Hepatocyte (in vitro differentiated cells): Measurements from ENCODE around the gene SKAP2. TPM values are rescaled to one million over a fixed set of nuclear protein-coding genes. Genes with fewer than 3 reads are reported as not detected.

Experiments
- DNase-seq: peaks from one replicate; pipeline ENCODE4 v3.0.0-alpha.2; 2016; ENCODE audit warnings: low spot score
- H2AFZ ChIP-seq: fragments of 200-600 bp; sonication (generic); 2 replicates; pipeline ENCODE4 v1.6.0; 2016; ENCODE audit warnings: antibody characterized with exemption, mild to moderate bottlenecking
- H3K27ac ChIP-seq: fragments of 200-600 bp; sonication (generic); 2 replicates; pipeline ENCODE4 v1.5.1; 2016; ENCODE audit warnings: mild to moderate bottlenecking
- H3K27me3 ChIP-seq: fragments of 200-600 bp; sonication (generic); 2 replicates; pipeline ENCODE4 v1.6.1; 2016
- H3K36me3 ChIP-seq: fragments of 200-600 bp; sonication (generic); replicated peaks from 2 replicates; pipeline ENCODE4 v1.5.1; 2016; ENCODE audit warnings: low read depth; ENCODE audit not compliant: insufficient read depth
- H3K4me1 ChIP-seq: fragments of 200-600 bp; sonication (generic); 2 replicates; pipeline ENCODE4 v1.5.1; 2016; ENCODE audit warnings: mild to moderate bottlenecking, moderate library complexity; ENCODE audit not compliant: insufficient read depth
- H3K4me2 ChIP-seq: fragments of 200-600 bp; sonication (generic); 2 replicates; pipeline ENCODE4 v1.6.0; 2016
- H3K4me3 ChIP-seq: fragments of 200-600 bp; sonication (generic); 2 replicates; pipeline ENCODE4 v1.5.1; 2016; ENCODE audit warnings: mild to moderate bottlenecking
- H3K79me2 ChIP-seq: fragments of 200-600 bp; sonication (generic); 2 replicates; pipeline ENCODE4 v1.6.0; 2017; ENCODE audit warnings: mild to moderate bottlenecking
- H3K9me2 ChIP-seq: fragments of 200-600 bp; sonication (generic); replicated peaks from 2 replicates; pipeline ENCODE4 v1.6.0; 2017; ENCODE audit warnings: mild to moderate bottlenecking; ENCODE audit not compliant: insufficient read depth
- H3K9me3 ChIP-seq: fragments of 200-600 bp; sonication (generic); 2 replicates; pipeline ENCODE4 v1.5.1; 2016; ENCODE audit warnings: low read depth, mild to moderate bottlenecking
- H4K20me1 ChIP-seq: fragments of 200-600 bp; sonication (generic); 2 replicates; pipeline ENCODE4 v1.6.0; 2016; ENCODE audit warnings: mild to moderate bottlenecking; ENCODE audit not compliant: insufficient read depth, poor library complexity, severe bottlenecking
- CTCF ChIP-seq: fragments of 200-600 bp; sonication (generic); IDR thresholded peaks from 2 replicates; pipeline ENCODE4 v1.5.1; 2016; ENCODE audit warnings: antibody characterized with exemption, mild to moderate bottlenecking; ENCODE audit not compliant: poor library complexity
- EZH2 ChIP-seq: fragments of 200-600 bp; sonication (generic); IDR thresholded peaks from 2 replicates; pipeline ENCODE4 v1.6.1; 2016; ENCODE audit warnings: antibody characterized with exemption, mild to moderate bottlenecking, borderline replicate concordance
- EZH2phosphoT487 ChIP-seq: fragments of 200-600 bp; sonication (generic); IDR thresholded peaks from one replicate; pipeline ENCODE4 v1.6.1; 2018; ENCODE audit warnings: antibody characterized with exemption, mild to moderate bottlenecking, low read depth, moderate library complexity; ENCODE audit not compliant: unreplicated experiment, severe bottlenecking
- WGBS: methylation state at CpG from one replicate; pipeline ENCODE4 v1.1.6; 2016; ENCODE audit warnings: low lambda C conversion rate; ENCODE audit errors: missing lambda C conversion rate; 5-methylcytosine and 5-hydroxymethylcytosine counted together
- polyA plus RNA-seq: library from polyadenylated mRNA; unstranded; fragments of >200 nt; fragmentation: Nextera tagmentation; extraction: Ambion mirVana; gene quantifications from 2 replicates; pipeline ENCODE4 v1.2.1, GENCODE V29; 2016
- total RNA-seq: library from RNA; depleted of rRNA; stranded (reverse); fragments of >200 nt; gene quantifications from 2 replicates; pipeline ENCODE4 v1.2.3, GENCODE V29; 2014

The SKAP2 gene
- total and polyA plus RNA-seq, 2 experiments from 2014 or later: 8.4 to 13.5 TPM

GRCh38 chr7:26897928-26898327, 33.5 kb upstream of the SKAP2 start:
- no peaks in the 10 kb centered on the region for H3K4me1 ChIP-seq
- H4K20me1 ChIP-seq: no peaks in the 10 kb centered on the region
- no peak overlapping the region for H3K27ac ChIP-seq
- 91% methylated on average over 1 of the region's 1 CpG for WGBS
- H3K4me3 ChIP-seq: no peak overlapping the region
- H3K4me2 ChIP-seq: no peak overlapping the region
- H3K36me3 ChIP-seq: no peaks in the 10 kb centered on the region
- H3K9me2 ChIP-seq: no peaks in the 10 kb centered on the region
- H3K79me2 ChIP-seq: no peaks in the 10 kb centered on the region
- peaks cover 8% of the 10 kb centered on the region for H3K27me3 ChIP-seq
- no peak for DNase-seq
- H3K9me3 ChIP-seq: no peaks in the 10 kb centered on the region
- no peak overlapping the region for H2AFZ ChIP-seq
- TF ChIP-seq EZH2phosphoT487 (no peak), EZH2 (no peak), CTCF (no peak)

GRCh38 chr7:26891400-26892350, 27.3 kb upstream of the SKAP2 start:
- Histone ChIP-seq H3K9me2 (no peaks in the 10 kb centered on the region), H3K27me3 (peaks cover 8% of the 10 kb centered on the region), H3K9me3 (no peaks in the 10 kb centered on the region), H3K4me3 (no peak overlapping the region), H3K4me2 (no peak overlapping the region), H2AFZ (no peak overlapping the region), H4K20me1 (no peaks in the 10 kb centered on the region), H3K36me3 (no peaks in the 10 kb centered on the region), H3K27ac (no peak overlapping the region), H3K4me1 (no peaks in the 10 kb centered on the region), H3K79me2 (no peaks in the 10 kb centered on the region)
- no peak for TF ChIP-seq CTCF
- DNase-seq: no peak
- 94% methylated on average over 3 of the region's 3 CpGs for WGBS

GRCh38 chr7:26880852-26881251, 16.5 kb upstream of the SKAP2 start:
- H4K20me1 ChIP-seq: no peaks in the 10 kb centered on the region
- H3K27ac ChIP-seq: no peak overlapping the region
- H3K9me3 ChIP-seq: peaks cover 7% of the 10 kb centered on the region
- no peaks in the 10 kb centered on the region for H3K27me3 ChIP-seq
- no peaks in the 10 kb centered on the region for H3K79me2 ChIP-seq
- H3K4me1 ChIP-seq: no peaks in the 10 kb centered on the region
- no peaks in the 10 kb centered on the region for H3K9me2 ChIP-seq
- no peak overlapping the region for H3K4me3 ChIP-seq
- TF ChIP-seq CTCF (no peak), EZH2 (no peak)
- WGBS: 84% methylated on average over 2 of the region's 2 CpGs
- H2AFZ ChIP-seq: no peak overlapping the region
- DNase-seq: no peak
- H3K36me3 ChIP-seq: no peaks in the 10 kb centered on the region
- no peak overlapping the region for H3K4me2 ChIP-seq
